Measurements from ENCODE around the gene NTM.

NTM gene

GRCh38 chr11:131766637-131767036 is 396.2 kb downstream of the NTM start (continued):
- TF ChIP-seq ZNF248 (tag by site-specific recombination; IDR thresholded peaks at IDR 0.05) (no peak), ZSCAN5A (tag by site-specific recombination; IDR thresholded peaks at IDR 0.05) (no peak), ZNF423 (tag by site-specific recombination; IDR thresholded peaks at IDR 0.05) (no peak), GLIS2 (tag by site-specific recombination; IDR thresholded peaks at IDR 0.05) (no peak), HOXD13 (CRISPR knock-in tag; IDR thresholded peaks at IDR 0.05; ENCODE audit: borderline replicate concordance) (no peak), ZNF148 (tag by site-specific recombination; IDR thresholded peaks at IDR 0.05; ENCODE audit: borderline replicate concordance) (no peak), HOXC10 (CRISPR knock-in tag; IDR thresholded peaks at IDR 0.05) (no peak), ZNF133 (tag by site-specific recombination; IDR thresholded peaks at IDR 0.05) (no peak), ZNF394 (tag by site-specific recombination; IDR thresholded peaks at IDR 0.05; ENCODE audit: borderline replicate concordance) (no peak), ZNF398 (tag by site-specific recombination; IDR thresholded peaks at IDR 0.05) (no peak), MEIS1 (CRISPR knock-in tag; IDR thresholded peaks at IDR 0.05; ENCODE audit: borderline replicate concordance) (no peak), PRDM10 (tag by site-specific recombination; IDR thresholded peaks at IDR 0.05) (no peak), ZNF791 (tag by site-specific recombination; IDR thresholded peaks at IDR 0.05) (no peak)

GRCh38 chr11:131767421-131767820 is 397.0 kb downstream of the NTM start:
- Histone ChIP-seq H3K9me3 (ENCODE audit: control insufficient read depth, insufficient read depth, low read depth, low read length) (no peaks in the 10 kb centered on the region), H3K4me1 (ENCODE audit: control insufficient read depth, insufficient read depth, low read length) (no peaks in the 10 kb centered on the region), H3K36me3 (ENCODE audit: control insufficient read depth in 2 of 2, insufficient read depth in 1 of 2, low read length in 2 of 2) (no peaks in the 10 kb centered on the region), H3K27ac (ENCODE audit: extremely low read depth, low read depth, low read length) (no peak overlapping the region), H3K4me3 (ENCODE audit: low read depth, low read length) (no peak overlapping the region)
- CTCF ChIA-PET = interaction anchor here (0.6 kb wide), 1 partner anchor 12 kb away, joined by 3 read pairs; no protein-coding TSS in a partner anchor
- POLR2A ChIA-PET = no interaction called here
- TF ChIP-seq ZNF169 (tag by site-specific recombination; IDR thresholded peaks at IDR 0.05) (no peak), ZNF202 (tag by site-specific recombination; IDR thresholded peaks at IDR 0.05; ENCODE audit: borderline replicate concordance) (no peak), ZFHX2 (tag by site-specific recombination; conservative IDR thresholded peaks at IDR 0.05) (no peak), TCF7L2 (IDR thresholded peaks at IDR 0.05; ENCODE audit: borderline replicate concordance, low read depth, low read length) (no peak), ZNF292 (tag by site-specific recombination; IDR thresholded peaks at IDR 0.05; ENCODE audit: borderline replicate concordance, low read depth) (no peak), ZSCAN16 (tag by site-specific recombination; IDR thresholded peaks at IDR 0.05) (no peak), ZBTB8A (tag by site-specific recombination; IDR thresholded peaks at IDR 0.05) (no peak), ZNF843 (tag by site-specific recombination; IDR thresholded peaks at IDR 0.05) (no peak), PATZ1 (tag by site-specific recombination; IDR thresholded peaks at IDR 0.05) (no peak), ZNF48 (tag by site-specific recombination; IDR thresholded peaks at IDR 0.05) (no peak), ZBTB26 (tag by site-specific recombination; optimal IDR thresholded peaks at IDR 0.05) (no peak), SETDB1 (IDR thresholded peaks at IDR 0.05; ENCODE audit: insufficient read length, low read length) (no peak), ZNF214 (tag by site-specific recombination; IDR thresholded peaks at IDR 0.05; ENCODE audit: borderline replicate concordance) (no peak)

Measured in HEK293 (cell line).